ENCODE data around the gene FETUB.

The FETUB gene

GRCh38 chr3:186638259-186638658 is 1.9 kb upstream of the FETUB start:
- DNase-seq: no peak

DNA sequence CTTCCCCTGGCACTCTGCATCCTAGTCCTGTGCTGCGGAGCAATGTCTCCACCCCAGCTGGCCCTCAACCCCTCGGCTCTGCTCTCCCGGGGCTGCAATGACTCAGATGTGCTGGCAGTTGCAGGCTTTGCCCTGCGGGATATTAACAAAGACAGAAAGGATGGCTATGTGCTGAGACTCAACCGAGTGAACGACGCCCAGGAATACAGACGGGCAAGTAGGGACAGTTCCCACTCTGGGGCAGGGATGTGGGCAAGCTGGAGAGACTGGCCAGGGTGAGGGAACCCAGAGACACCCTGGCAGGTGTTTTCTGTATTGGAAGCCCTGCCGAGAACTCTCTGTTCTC is 247 bp downstream of the FETUB start:
- DNase-seq: no peak

- no peak for DNase-seq
These were observed 730 bp downstream of the FETUB start for GRCh38 chr3:186640929-186641328.

GRCh38 chr3:186642014-186642413 is 1.8 kb downstream of the FETUB start:
- DNase-seq: no peak

DNA sequence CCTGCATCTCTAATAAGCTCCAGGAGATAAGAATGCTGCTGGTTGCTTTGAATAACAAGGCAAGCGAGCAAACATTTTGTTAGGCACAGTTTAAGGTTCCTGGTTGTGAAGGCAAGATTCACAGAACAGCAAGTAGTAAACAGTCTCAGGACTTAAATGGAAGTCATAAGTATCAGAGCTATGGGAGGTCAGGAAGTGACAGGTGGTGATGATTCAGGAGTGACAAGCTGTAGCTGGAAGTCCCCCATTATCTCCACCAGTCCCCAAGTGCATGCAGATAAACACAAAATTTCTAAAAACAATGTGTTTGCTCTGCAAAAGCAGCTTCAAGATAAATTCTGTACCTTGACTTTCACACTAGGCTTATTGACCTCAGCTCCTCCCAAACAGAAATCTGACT is 3.3 kb downstream of the FETUB start:
- DNase-seq: no peak

- DNase-seq: no peak
These were observed 4.5 kb downstream of the FETUB start for GRCh38 chr3:186644683-186645082.

- DNase-seq: no peak
These were observed 5.9 kb downstream of the FETUB start for GRCh38 chr3:186646106-186646505.

DNA sequence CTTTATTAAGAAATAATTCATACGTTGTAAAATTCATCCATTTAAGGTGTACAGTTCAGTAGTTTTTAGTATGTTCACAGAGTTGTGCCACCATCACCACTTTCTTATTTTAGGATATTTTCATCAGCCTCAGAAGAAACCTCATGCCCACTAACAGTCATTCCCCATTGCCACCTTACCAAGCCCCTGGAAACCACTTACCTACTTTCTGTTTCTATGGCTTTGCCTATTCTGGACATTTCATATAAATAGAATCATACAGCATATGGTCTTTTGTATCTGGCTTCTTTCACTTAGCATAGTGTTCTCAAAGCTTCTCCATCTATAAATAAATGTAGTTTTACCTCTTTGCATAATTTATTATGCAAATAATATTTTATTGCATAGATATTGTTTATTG is 6.6 kb downstream of the FETUB start:
- no peak for DNase-seq

DNA sequence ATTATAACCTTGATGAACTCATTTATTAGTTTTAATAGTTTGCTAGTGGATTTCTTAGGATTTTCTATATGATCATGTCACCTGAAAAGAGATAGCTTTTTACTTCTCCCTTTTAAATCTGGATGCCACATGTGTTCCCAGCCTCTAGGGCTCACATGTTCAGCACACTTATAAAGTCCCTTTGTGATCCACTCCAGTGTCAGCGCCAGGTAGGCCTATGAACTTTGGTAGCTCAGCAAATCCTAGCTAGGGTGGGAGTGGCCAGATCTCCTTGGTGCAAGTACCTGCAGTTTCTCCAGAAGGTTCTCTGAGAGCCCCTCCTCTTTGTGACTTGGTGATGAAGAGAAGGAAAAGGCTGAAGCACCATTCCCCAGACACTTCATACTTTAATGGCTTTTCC is 8.7 kb downstream of the FETUB start:
- no peak for DNase-seq

DNA sequence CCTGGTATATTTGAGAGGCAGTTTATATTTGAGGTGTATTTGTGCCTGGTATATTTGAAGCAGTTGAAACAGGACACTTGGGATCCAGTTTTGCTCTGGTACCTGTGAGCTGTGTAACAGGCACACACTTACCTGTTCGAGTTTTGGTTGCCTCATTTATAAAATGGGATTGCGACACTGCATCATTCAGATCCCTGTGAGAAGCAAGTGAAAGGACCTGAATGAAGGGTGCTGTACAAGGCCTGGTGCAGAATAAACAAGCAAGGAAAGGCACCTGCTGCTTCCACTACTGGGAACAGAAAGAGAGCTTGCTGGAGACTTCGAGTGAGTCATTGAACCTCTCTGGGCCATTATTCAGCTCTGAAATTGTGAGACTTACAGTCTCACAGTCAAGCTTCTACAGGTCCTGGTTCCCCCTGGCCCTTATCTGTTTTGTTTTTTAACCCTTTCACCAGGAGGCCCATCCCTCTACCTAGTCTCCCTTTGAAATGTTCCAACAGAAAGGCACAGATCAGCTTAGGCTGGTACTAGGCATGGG is 11.5 kb downstream of the FETUB start:
- no peak for DNase-seq

DNA sequence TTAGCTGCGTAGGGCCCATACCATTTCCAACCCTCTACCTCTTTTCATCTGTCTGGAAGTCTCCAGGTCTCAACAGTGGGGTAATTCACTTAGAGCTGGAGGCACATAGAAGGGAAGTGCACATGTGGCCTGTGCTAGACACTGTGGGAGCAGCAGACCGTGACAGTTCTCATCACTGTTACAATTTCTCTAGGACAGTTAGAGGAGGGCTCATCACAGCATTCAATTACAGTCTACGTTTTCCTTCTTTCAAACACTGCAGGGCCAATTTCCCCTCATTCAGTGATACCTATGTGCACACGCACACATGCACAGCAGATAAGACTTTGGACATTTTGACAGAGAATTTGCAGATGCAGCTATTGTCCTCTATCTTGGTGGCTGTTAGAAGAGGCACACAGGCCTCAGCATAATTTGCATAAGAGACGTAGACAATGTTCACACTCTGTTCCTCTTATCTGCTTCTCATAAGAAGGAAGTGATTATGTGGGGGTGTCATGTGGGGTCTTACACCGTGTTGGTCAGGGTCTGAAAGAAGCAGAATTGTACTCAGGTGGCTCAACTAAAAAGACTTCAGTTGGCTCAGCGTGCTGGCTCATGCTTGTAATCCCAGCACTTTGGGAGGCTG is 13.0 kb downstream of the FETUB start:
- DNase-seq: no peak

GRCh38 chr3:186653984-186654383 is 13.8 kb downstream of the FETUB start:
- no peak for DNase-seq

DNA sequence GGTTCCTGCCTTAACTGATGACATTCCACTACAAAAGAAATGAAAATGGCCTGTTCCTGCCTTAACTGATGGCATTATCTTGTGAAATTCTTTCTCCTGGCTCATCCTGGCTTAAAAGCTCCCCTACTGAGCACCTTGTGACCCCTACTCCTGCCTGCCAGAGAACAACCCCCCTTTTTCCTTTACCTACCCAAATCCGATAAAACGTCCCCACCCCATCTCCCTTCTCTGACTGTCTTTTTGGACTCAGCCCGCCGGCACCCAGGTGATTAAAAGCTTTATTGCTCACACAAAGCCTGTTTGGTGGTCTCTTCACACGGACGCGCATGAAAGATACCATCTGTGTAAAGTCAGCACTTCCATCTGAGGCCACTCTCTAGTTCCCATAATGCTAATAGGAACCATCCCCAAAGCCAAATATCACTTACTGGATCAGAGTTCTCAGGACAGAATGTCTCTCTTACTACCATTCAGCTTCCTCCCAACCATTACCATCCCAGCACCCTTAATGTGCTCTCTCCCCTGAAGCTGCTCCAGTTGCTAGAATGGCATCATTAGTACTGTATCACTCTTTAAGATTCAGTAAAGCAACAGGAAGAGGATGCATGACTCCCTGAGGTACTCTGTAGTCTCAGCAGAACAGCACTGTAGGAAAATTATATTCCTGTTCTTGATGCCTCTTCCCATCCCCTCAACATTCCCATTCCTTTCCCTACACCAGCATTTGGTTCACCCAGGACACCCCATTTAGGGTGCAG is 23.3 kb downstream of the FETUB start:
- no peak for DNase-seq

DNA sequence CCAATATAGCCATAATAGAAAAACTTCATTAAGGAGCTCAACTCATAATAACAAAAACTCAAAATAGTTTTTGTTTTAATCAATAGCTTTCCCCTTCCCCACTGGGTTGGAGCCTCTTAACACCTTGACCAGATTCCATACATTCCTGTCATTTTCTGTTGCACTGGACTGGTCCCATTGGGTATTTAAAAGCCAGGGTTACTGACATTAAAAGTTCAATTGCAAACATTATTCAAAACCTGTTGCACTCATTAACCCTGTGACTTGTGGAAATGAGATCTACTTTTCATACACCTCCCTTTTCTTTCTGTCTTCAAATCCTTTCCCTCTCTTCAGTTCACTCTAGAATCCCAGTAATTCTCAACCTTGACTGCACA is 23.9 kb downstream of the FETUB start:
- DNase-seq: no peak

DNA sequence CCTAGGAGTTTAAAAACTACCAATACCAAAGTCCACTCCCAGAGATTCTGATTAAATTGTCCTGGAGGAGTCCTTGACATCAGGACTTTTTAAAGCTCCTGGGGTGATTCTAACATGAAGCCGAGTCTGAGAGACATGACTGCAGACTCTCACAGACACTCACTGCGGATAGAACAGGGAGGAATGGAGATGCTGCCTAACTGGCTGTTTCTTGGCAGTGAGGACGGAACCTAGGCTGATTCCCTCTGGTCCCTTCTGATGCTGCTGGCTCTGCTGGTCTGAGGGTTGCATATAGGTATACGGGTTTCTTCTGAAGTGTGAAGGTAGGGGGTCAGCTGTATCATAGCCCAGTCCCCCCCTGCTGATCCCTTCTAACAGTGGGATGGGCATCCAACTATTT is 24.3 kb downstream of the FETUB start:
- no peak for DNase-seq

DNA sequence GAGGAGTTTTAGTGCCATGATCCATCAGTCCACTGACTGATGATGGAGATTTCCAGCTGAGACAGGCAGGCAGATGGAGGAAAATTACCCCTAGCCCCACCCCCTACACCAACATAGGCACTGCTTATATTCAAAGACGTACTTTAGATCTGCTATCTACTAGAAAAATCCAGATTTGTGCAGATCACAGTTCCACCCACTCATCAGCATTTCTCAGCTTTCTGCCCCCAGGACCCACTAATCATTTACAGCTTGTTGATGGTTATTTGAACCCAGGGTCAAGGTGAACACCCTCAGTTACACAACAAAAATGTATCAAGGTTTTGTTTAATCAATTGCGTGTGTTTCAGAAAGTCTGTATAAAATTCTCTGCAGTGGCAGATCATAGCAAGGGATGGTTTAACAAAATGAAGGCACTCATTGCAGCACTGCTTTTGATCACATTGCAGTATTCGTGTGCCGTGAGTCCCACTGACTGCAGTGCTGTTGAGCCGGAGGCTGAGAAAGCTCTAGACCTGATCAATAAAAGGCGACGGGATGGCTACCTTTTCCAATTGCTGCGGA is 25.5 kb downstream of the FETUB start, which contains the start of gene HRG:
Gene HRG (plus strand): TSS at position 390 of the 564 bp plus-strand sequence. CDS start 18 bp downstream, at position 408.
- DNase-seq: no peak

DNA sequence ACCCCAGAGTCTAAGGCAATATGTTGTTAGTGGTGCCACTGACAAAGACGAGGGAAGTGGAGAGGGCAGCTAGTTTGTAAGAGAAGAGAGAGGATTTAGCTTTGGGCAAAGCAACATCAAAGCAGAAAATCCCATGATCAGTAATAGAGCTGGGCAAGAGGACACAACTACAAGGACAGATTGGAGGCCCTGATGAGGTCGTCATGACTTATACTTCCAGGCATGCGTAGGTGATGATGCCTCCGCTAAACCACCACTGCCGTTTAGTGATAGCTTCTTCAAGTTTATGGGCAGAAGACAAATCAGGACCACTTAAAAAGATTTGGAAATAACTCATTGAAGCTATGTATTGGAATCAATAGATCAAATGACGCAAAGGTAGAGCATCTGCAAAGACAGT is 28.2 kb downstream of the FETUB start:
- DNase-seq: no peak

DNA sequence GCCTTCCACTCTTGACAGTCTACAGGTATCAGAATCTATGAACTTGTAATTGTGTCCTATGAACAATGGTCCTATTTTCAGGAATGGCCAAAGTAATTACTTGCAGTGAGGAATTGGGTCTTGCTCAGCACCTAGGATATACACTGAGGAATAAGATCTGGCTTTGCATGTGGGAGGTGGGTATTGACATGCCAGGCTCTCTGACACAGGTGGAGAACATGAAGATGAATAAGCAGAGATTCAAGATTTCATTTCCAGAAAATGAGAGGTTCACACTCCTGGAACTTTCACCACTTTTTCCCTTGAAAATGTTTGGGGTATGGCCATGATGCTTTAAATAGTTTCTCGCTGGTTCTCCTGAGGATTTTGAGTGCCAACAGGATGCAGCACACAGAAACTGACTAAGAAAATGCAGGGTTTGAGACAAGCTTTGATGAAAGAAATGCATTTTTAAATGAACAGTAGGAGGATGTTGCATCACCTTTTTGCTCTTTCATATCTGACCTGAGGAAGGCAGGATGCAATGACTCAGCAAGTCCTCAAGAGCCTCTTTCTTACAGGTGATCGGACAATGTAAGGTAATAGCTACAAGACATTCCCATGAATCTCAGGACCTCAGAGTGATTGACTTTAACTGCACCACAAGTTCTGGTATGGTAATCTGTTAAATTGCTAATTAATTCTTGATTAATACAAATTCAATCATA is 29.3 kb downstream of the FETUB start:
- DNase-seq: no peak

- DNase-seq: no peak
These were observed 30.0 kb downstream of the FETUB start for GRCh38 chr3:186670155-186670554.

- no peak for DNase-seq
These were observed 30.9 kb downstream of the FETUB start for GRCh38 chr3:186671051-186671450.

- no peak for DNase-seq
These were observed 38.4 kb downstream of the FETUB start for GRCh38 chr3:186678604-186679003.

DNA sequence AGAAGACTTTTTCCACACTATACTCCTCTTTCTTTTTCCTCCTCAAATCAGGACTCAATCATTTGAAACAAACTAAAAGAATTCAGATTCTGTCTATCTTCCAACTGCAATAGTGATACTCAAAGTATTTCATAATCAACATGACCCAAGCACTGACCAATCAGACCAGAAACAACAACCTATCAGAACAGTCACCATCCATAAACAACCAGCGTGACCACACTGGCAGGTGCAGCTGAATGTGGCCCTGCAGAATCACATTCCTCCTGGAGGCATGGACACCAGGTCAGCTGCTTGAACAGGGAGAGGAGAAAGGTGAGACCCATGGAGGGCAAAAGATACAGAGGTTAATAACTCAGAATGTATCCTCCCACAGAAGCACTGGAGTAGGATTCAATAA is 39.0 kb downstream of the FETUB start:
- no peak for DNase-seq

- DNase-seq: no peak
These were observed 40.7 kb downstream of the FETUB start for GRCh38 chr3:186680869-186681268.

- DNase-seq: no peak
These were observed 42.6 kb downstream of the FETUB start for GRCh38 chr3:186682812-186683211.
